Measurements from ENCODE around the gene GNA12.

GRCh38 chr7:2787251-2787951 lies 56.7 kb downstream of the GNA12 start:
- TF ChIP-seq, protein P1, sequence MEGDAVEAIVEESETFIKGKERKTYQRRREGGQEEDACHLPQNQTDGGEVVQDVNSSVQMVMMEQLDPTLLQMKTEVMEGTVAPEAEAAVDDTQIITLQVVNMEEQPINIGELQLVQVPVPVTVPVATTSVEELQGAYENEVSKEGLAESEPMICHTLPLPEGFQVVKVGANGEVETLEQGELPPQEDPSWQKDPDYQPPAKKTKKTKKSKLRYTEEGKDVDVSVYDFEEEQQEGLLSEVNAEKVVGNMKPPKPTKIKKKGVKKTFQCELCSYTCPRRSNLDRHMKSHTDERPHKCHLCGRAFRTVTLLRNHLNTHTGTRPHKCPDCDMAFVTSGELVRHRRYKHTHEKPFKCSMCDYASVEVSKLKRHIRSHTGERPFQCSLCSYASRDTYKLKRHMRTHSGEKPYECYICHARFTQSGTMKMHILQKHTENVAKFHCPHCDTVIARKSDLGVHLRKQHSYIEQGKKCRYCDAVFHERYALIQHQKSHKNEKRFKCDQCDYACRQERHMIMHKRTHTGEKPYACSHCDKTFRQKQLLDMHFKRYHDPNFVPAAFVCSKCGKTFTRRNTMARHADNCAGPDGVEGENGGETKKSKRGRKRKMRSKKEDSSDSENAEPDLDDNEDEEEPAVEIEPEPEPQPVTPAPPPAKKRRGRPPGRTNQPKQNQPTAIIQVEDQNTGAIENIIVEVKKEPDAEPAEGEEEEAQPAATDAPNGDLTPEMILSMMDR (IDR thresholded peaks at IDR 0.05; ENCODE audit: insufficient read depth, low read depth, low read length): no peak
- no peak for TF ChIP-seq EZH2 (IDR thresholded peaks at IDR 0.05; ENCODE audit: insufficient read depth, low read length)
